Smooth muscle cell (in vitro differentiated cells): ENCODE measurements around the gene TBRG1. TPM values are rescaled to one million over a fixed set of nuclear protein-coding genes. Genes with fewer than 3 reads are reported as not detected.

Experiments
- DNase-seq: peaks from one replicate; lab custom pipeline; 2025; ENCODE audit not compliant: unreplicated experiment; lab: John Stamatoyannopoulos, UW
- H2AFZ ChIP-seq: fragments of 200-600 bp; sonication (generic); 2 replicates; pipeline ENCODE4 v1.6.0; 2016; ENCODE audit warnings: antibody characterized with exemption, low read depth, mild to moderate bottlenecking
- H3F3A ChIP-seq: fragments of 200-600 bp; sonication (generic); 2 replicates; pipeline ENCODE4 v1.6.0; 2017; ENCODE audit warnings: antibody characterized with exemption, low read depth
- H3K27ac ChIP-seq: fragments of 200-600 bp; sonication (generic); 2 replicates; pipeline ENCODE4 v1.5.1; 2016; ENCODE audit warnings: low read depth, mild to moderate bottlenecking
- H3K27me3 ChIP-seq: fragments of 200-600 bp; sonication (generic); 2 replicates; pipeline ENCODE4 v1.6.1; 2016; ENCODE audit warnings: low read depth, mild to moderate bottlenecking
- H3K36me3 ChIP-seq: fragments of 200-600 bp; sonication (generic); 2 replicates; pipeline ENCODE4 v1.5.1; 2016; ENCODE audit warnings: low read depth
- H3K4me1 ChIP-seq: fragments of 200-600 bp; sonication (generic); 2 replicates; pipeline ENCODE4 v1.5.1; 2016; ENCODE audit warnings: low read depth
- H3K4me2 ChIP-seq: fragments of 200-600 bp; sonication (generic); 2 replicates; pipeline ENCODE4 v1.6.0; 2016; ENCODE audit warnings: mild to moderate bottlenecking
- H3K4me3 ChIP-seq: fragments of 200-600 bp; sonication (generic); 2 replicates; pipeline ENCODE4 v1.5.1; 2016; ENCODE audit warnings: mild to moderate bottlenecking
- H3K79me2 ChIP-seq: fragments of 200-600 bp; sonication (generic); 2 replicates; pipeline ENCODE4 v1.6.0; 2016; ENCODE audit warnings: low read depth, mild to moderate bottlenecking
- H3K9ac ChIP-seq: fragments of 200-600 bp; sonication (generic); 2 replicates; pipeline ENCODE4 v1.6.0; 2016; ENCODE audit warnings: low read depth
- H3K9me3 ChIP-seq: fragments of 200-600 bp; sonication (generic); replicated peaks from 2 replicates; pipeline ENCODE4 v1.5.1; 2016; ENCODE audit warnings: low read depth
- H4K20me1 ChIP-seq: fragments of 200-600 bp; sonication (generic); 2 replicates; pipeline ENCODE4 v1.6.0; 2016; ENCODE audit warnings: low read depth
- WGBS: methylation state at CpG from one replicate; pipeline ENCODE4 v1.1.7; 2016; ENCODE audit warnings: low lambda C conversion rate; 5-methylcytosine and 5-hydroxymethylcytosine counted together
- polyA plus RNA-seq: library from polyadenylated mRNA; unstranded; fragments of >200 nt; fragmentation: Nextera tagmentation; extraction: Ambion mirVana; gene quantifications from 2 replicates; pipeline ENCODE4 v1.2.1, GENCODE V29; 2016
- total RNA-seq: library from RNA; depleted of rRNA; stranded (reverse); fragments of >200 nt; gene quantifications from 2 replicates; pipeline ENCODE4 v1.2.3, GENCODE V29; 2014
- TF ChIP-seq, protein P1 (sequence below): fragments of 200-600 bp; sonication (generic); IDR thresholded peaks from 2 replicates; pipeline ENCODE4 v1.5.1; 2017; ENCODE audit warnings: borderline replicate concordance, mild to moderate bottlenecking, antibody characterized with exemption; ENCODE audit not compliant: insufficient read depth, poor library complexity, severe bottlenecking

TBRG1 gene
- total and polyA plus RNA-seq, 2 experiments from 2014 or later, result 28.5 to 30.6 TPM

DNA sequence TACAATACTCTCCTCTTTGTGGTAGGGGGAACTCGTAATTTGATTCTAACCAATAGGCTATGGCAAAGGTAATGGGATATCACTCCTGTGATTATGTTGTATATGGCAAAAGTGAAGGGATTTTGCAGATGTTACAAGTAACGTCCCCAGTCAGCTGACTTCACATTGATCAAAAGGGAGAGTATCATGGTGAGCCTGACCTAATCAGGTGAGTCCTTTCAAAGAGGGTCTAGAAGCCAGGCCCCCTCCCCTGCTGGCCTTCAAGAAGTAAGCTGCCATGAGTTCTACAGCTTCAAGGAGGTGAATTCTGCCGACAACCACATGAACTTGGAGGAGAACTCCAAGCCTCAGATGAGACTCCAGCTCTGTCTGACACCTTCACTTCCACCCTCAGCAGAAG, 20.0 kb downstream of the TBRG1 start:
- H3K27me3 ChIP-seq, result no peaks in the 10 kb centered on the region
- H2AFZ ChIP-seq, result no peak overlapping the region
- 97% methylated on average over 3 of the region's 3 CpGs for WGBS
- no peaks in the 10 kb centered on the region for H3K9me3 ChIP-seq
- H3F3A ChIP-seq, result peaks cover 11% of the 10 kb centered on the region
- no peak overlapping the region for H3K9ac ChIP-seq
- TF ChIP-seq, protein P1, sequence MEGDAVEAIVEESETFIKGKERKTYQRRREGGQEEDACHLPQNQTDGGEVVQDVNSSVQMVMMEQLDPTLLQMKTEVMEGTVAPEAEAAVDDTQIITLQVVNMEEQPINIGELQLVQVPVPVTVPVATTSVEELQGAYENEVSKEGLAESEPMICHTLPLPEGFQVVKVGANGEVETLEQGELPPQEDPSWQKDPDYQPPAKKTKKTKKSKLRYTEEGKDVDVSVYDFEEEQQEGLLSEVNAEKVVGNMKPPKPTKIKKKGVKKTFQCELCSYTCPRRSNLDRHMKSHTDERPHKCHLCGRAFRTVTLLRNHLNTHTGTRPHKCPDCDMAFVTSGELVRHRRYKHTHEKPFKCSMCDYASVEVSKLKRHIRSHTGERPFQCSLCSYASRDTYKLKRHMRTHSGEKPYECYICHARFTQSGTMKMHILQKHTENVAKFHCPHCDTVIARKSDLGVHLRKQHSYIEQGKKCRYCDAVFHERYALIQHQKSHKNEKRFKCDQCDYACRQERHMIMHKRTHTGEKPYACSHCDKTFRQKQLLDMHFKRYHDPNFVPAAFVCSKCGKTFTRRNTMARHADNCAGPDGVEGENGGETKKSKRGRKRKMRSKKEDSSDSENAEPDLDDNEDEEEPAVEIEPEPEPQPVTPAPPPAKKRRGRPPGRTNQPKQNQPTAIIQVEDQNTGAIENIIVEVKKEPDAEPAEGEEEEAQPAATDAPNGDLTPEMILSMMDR, result no peak
- no peak overlapping the region for H3K4me2 ChIP-seq
- H3K79me2 ChIP-seq, result no peaks in the 10 kb centered on the region
- DNase-seq, result no peak
- peaks cover 5% of the 10 kb centered on the region for H3K4me1 ChIP-seq
- peak overlapping the region; percentile 91 for H3K27ac ChIP-seq
- no peak overlapping the region for H3K4me3 ChIP-seq
- no peaks in the 10 kb centered on the region for H4K20me1 ChIP-seq
- no peaks in the 10 kb centered on the region for H3K36me3 ChIP-seq

DNA sequence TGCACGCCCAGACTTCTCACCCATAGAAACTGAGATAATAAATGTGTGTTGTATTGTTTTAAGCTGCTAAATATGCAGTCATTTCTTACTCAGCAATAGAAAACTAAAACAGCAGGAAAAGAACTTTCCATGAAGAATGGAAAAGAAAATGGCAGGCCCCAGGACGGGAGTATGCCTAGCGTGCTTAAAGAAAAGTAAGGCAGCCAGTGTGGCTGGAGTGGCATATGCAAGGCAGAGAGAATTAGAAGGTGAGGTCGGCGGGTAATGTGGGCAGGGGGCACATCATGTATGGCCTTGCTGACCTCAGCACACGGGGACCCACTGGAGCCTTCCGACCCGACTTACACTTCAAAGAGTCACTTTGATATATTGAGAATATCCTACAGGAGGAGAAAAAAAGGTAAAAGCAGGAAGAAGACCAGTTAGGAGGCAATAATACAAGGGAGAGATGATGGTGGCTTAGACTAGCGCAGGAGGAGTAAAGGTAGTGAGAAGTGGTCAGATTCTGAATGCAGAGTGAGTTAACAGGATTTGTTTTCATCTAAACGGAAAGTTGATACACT, 20.5 kb downstream of the TBRG1 start:
- H3F3A ChIP-seq, result peaks cover 6% of the 10 kb centered on the region
- no peak for DNase-seq
- 89% methylated on average over 10 of the region's 10 CpGs for WGBS
- no peaks in the 10 kb centered on the region for H4K20me1 ChIP-seq
- H2AFZ ChIP-seq, result no peak overlapping the region
- no peak overlapping the region for H3K9ac ChIP-seq
- peaks cover 5% of the 10 kb centered on the region for H3K4me1 ChIP-seq
- H3K4me3 ChIP-seq, result no peak overlapping the region
- H3K9me3 ChIP-seq, result no peaks in the 10 kb centered on the region
- H3K36me3 ChIP-seq, result no peaks in the 10 kb centered on the region
- TF ChIP-seq, protein P1, result no peak
- H3K27ac ChIP-seq, result peak overlapping the region; percentile 91
- peak overlapping the region; percentile 73 for H3K4me2 ChIP-seq
- H3K27me3 ChIP-seq, result no peaks in the 10 kb centered on the region
- no peaks in the 10 kb centered on the region for H3K79me2 ChIP-seq

DNA sequence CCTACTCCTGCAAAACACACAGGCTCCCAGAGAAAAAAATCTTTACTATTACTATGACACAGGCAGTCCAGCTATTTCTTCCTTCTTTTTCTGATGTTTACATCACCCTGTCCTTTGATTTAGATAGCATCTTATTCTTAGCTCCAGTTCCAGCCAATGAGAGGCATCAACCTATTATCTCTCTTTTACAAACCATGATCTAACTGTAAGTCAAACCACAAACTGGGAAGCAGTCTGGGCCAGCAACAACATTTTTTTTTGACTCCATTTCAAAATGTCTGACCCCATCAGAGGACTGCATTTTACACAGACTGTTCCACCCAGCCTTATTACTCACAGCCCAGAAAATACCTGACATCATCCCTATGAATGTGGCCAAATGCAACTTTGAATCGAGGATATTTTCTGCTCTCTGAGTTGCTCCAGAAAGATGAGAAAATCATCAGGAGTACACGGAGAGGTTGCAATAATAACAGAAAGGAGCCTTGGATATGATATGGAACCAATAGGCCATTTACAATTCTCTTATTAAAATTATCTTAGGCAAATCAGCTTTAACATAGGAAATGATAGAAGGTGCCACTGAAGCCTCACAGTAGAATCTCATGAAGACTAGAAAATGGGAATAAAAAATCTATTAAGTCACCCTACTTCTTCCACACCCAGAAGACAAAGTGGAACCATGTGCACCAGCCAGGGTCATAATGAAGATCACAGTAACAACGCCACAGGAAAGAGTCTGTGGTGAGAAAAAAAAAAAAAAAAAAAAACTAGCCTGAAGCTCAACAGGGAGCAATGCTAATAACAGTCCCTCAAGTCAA, 21.2 kb downstream of the TBRG1 start:
- peaks cover 5% of the 10 kb centered on the region for H3K4me1 ChIP-seq
- no peaks in the 10 kb centered on the region for H3K36me3 ChIP-seq
- no peak overlapping the region for H3K4me3 ChIP-seq
- peak overlapping the region; percentile 91 for H3K27ac ChIP-seq
- no peak overlapping the region for H2AFZ ChIP-seq
- no peaks in the 10 kb centered on the region for H3K9me3 ChIP-seq
- H3K27me3 ChIP-seq, result no peaks in the 10 kb centered on the region
- peak overlapping the region; percentile 73 for H3K4me2 ChIP-seq
- peak overlapping the region; percentile 68 for H3K9ac ChIP-seq
- H4K20me1 ChIP-seq, result no peaks in the 10 kb centered on the region
- DNase-seq, result no peak
- 27% methylated on average over 3 of the region's 3 CpGs for WGBS
- TF ChIP-seq, protein P1, result no peak
- peaks cover 6% of the 10 kb centered on the region for H3F3A ChIP-seq
- H3K79me2 ChIP-seq, result no peaks in the 10 kb centered on the region
